Colonic mucosa (tissue), 4 donors: Measurements from ENCODE around the gene TECPR1. TPM values are rescaled to one million over a fixed set of nuclear protein-coding genes. Genes with fewer than 3 reads are reported as not detected.

Experiments used
- DNase-seq: peaks from one replicate; pipeline ENCODE4 v3.0.0-alpha.2; 2020
- H3K27ac ChIP-seq: fragments of 200-600 bp; one replicate; pipeline ENCODE4 v1.8.0; 2021
- H3K27me3 ChIP-seq: fragments of 200-600 bp; one replicate; pipeline ENCODE4 v1.8.0; 2021
- H3K36me3 ChIP-seq: fragments of 200-600 bp; one replicate; pipeline ENCODE4 v1.8.0; 2021
- H3K4me1 ChIP-seq: fragments of 200-600 bp; one replicate; pipeline ENCODE4 v1.8.0; 2021; ENCODE audit warnings: mild to moderate bottlenecking
- H3K4me3 ChIP-seq: fragments of 200-600 bp; one replicate; pipeline ENCODE4 v1.8.0; 2021
- H3K9ac ChIP-seq, 2 donors: one replicate each; pipeline ENCODE4 v1.7.0; 2013; ENCODE audit warnings: control low read depth in 2 of 2, low read depth in 2 of 2, low read length in 2 of 2
- H3K9me3 ChIP-seq: fragments of 200-600 bp; one replicate; pipeline ENCODE4 v1.8.0; 2021
- CTCF ChIP-seq: fragments of 200-600 bp; IDR thresholded peaks from one replicate; pipeline ENCODE4 v1.8.0; 2022; ENCODE audit warnings: antibody characterized with exemption, mild to moderate bottlenecking
- intact Hi-C: fragments of 100-400 bp; cut with DNase I; formaldehyde crosslinking; loops from one replicate; pipeline ENCODE4 v1.14.1; 2022
- total RNA-seq, 2 donors: library from RNA; stranded (reverse); fragmentation: NEBNext Ultra II Directional in 1 of 2; extraction: Animal tissue kit (Norgen Biotek cat#: 25700) in 1 of 2; gene quantifications; one replicate each; pipeline ENCODE4 v1.2.1, GENCODE V29; 2021
- donor health status: healthy.
- donor health status: DM: no; HTN: no; CAD: no.
- donor health status: DM: no; HTN: no; CAD: no.

Gene TECPR1
- total RNA-seq, 2 donors from 2014 or later = 20.3 to 44.5 TPM

- Histone ChIP-seq H3K27ac (no peak overlapping the region), H3K4me3 (no peak overlapping the region), H3K9ac (no peak overlapping the region), H3K9me3 (no peaks in the 10 kb centered on the region), H3K36me3 (no peaks in the 10 kb centered on the region), H3K4me1 (peaks cover 7% of the 10 kb centered on the region), H3K27me3 (no peaks in the 10 kb centered on the region)
- no peak for TF ChIP-seq CTCF
- DNase-seq = no peak
- intact Hi-C loops = no loop called here
Observed at GRCh38 chr7:98257701-98258100, 5.7 kb upstream of the TECPR1 start.

GRCh38 chr7:98256431-98256830, 4.4 kb upstream of the TECPR1 start:
- H3K9ac ChIP-seq = no peak overlapping the region
- intact Hi-C loops = no loop called here
- H3K27me3 ChIP-seq = no peaks in the 10 kb centered on the region
- no peak for DNase-seq
- H3K36me3 ChIP-seq = no peaks in the 10 kb centered on the region
- H3K4me3 ChIP-seq = no peak overlapping the region
- H3K9me3 ChIP-seq = no peaks in the 10 kb centered on the region
- H3K27ac ChIP-seq = no peak overlapping the region
- no peak for TF ChIP-seq CTCF
- peaks cover 8% of the 10 kb centered on the region for H3K4me1 ChIP-seq

GRCh38 chr7:98254951-98255610, 3.0 kb upstream of the TECPR1 start:
- TF ChIP-seq CTCF = no peak
- peaks cover 8% of the 10 kb centered on the region for H3K4me1 ChIP-seq
- H3K27me3 ChIP-seq = no peaks in the 10 kb centered on the region
- H3K27ac ChIP-seq = no peak overlapping the region
- no peak for DNase-seq
- no peaks in the 10 kb centered on the region for H3K9me3 ChIP-seq
- intact Hi-C loops = no loop called here
- H3K4me3 ChIP-seq = no peak overlapping the region
- H3K9ac ChIP-seq = no peak overlapping the region
- H3K36me3 ChIP-seq = no peaks in the 10 kb centered on the region

- no peak overlapping the region for H3K27ac ChIP-seq
- H3K36me3 ChIP-seq = no peaks in the 10 kb centered on the region
- no peaks in the 10 kb centered on the region for H3K9me3 ChIP-seq
- no peak overlapping the region for H3K4me3 ChIP-seq
- no peaks in the 10 kb centered on the region for H3K27me3 ChIP-seq
- H3K9ac ChIP-seq = no peak overlapping the region
- no peak for DNase-seq
- peaks cover 8% of the 10 kb centered on the region for H3K4me1 ChIP-seq
- TF ChIP-seq CTCF = no peak
- intact Hi-C loops = no loop called here
Observed at GRCh38 chr7:98254516-98254915, 2.5 kb upstream of the TECPR1 start.

GRCh38 chr7:98252425-98253054, 508 bp upstream of the TECPR1 start:
- peak overlapping the region; percentile 70 for H3K4me3 ChIP-seq
- H3K27me3 ChIP-seq = no peaks in the 10 kb centered on the region
- TF ChIP-seq CTCF = no peak
- H3K4me1 ChIP-seq = peaks cover 8% of the 10 kb centered on the region
- intact Hi-C loops = no loop called here
- H3K36me3 ChIP-seq = no peaks in the 10 kb centered on the region
- H3K9me3 ChIP-seq = no peaks in the 10 kb centered on the region
- peak overlapping the region; percentile 74 to 77 for H3K9ac ChIP-seq
- DNase-seq = no peak
- peak overlapping the region; percentile 88 for H3K27ac ChIP-seq
